Measurements from ENCODE around the gene ERFE.

GRCh38 chr2:238141541-238142318 lies 17.0 kb upstream of the ERFE start:
- TF ChIP-seq CTCF (IDR thresholded peaks at IDR 0.05; ENCODE audit: borderline replicate concordance, extremely low read depth, low read length, poor library complexity, severe bottlenecking): no peak
- no peak for TF ChIP-seq EZH2 (IDR thresholded peaks at IDR 0.05; ENCODE audit: borderline replicate concordance, low read depth, low read length, severe bottlenecking)
